HG02943 (cell line): ENCODE results near the gene NPIPB5.
"Not testable (repeated sequence)": the region's sequence is repeated elsewhere in the genome, so short reads cannot be mapped to it uniquely, and the experiment has no call there.

Source experiments
- ATAC-seq: cut with Tn5 transposase; IDR thresholded peaks from one replicate; pipeline ENCODE4 v1.9.1; 2021; ENCODE audit warnings: mild to moderate bottlenecking, low read depth, moderate library complexity; ENCODE audit not compliant: unreplicated experiment

NPIPB5 gene

GRCh38 chr16:22510591-22510990, at the start of gene NPIPB5:
Gene NPIPB5 (plus strand): TSS chr16:22510891. CDS start chr16:22513802, 2,911 bp downstream.
- ATAC-seq = not testable (repeated sequence)

GRCh38 chr16:22468846-22469245, 41.8 kb upstream of the NPIPB5 start:
- ATAC-seq = not testable (repeated sequence)

GRCh38 chr16:22537996-22538395, 27.3 kb downstream of the NPIPB5 start:
- ATAC-seq = not testable (repeated sequence)

- ATAC-seq = not testable (repeated sequence)
Measured at GRCh38 chr16:22544809-22545208, 34.1 kb downstream of the NPIPB5 start.

GRCh38 chr16:22546630-22547029, 35.9 kb downstream of the NPIPB5 start:
- not testable (repeated sequence) for ATAC-seq

- ATAC-seq = not testable (repeated sequence)
Measured at GRCh38 chr16:22547170-22547765, 36.6 kb downstream of the NPIPB5 start.

GRCh38 chr16:22549853-22550252, 39.2 kb downstream of the NPIPB5 start:
- ATAC-seq = not testable (repeated sequence)

- not testable (repeated sequence) for ATAC-seq
Measured at GRCh38 chr16:22551143-22551542, 40.5 kb downstream of the NPIPB5 start.

- not testable (repeated sequence) for ATAC-seq
Measured at GRCh38 chr16:22551651-22552050, 41.0 kb downstream of the NPIPB5 start.

GRCh38 chr16:22556759-22557158, 46.1 kb downstream of the NPIPB5 start:
- not testable (repeated sequence) for ATAC-seq
